Mononuclear cell (primary cell): ENCODE data around the gene UNKL. TPM values are rescaled to one million over a fixed set of nuclear protein-coding genes. Genes with fewer than 3 reads are reported as not detected.

Source experiments
- H3K27me3 ChIP-seq: 2 replicates; pipeline ENCODE4 v1.6.0; 2011; ENCODE audit warnings: low read length, control low read depth; ENCODE audit not compliant: insufficient read depth
- H3K4me1 ChIP-seq: 2 replicates; pipeline ENCODE4 v1.5.1; 2011; ENCODE audit warnings: mild to moderate bottlenecking, low read length, control low read depth; ENCODE audit not compliant: insufficient read depth
- H3K4me3 ChIP-seq: 2 replicates; pipeline ENCODE4 v1.5.1; 2011; ENCODE audit warnings: mild to moderate bottlenecking, low read length, moderate library complexity
- H3K9me3 ChIP-seq: 2 replicates; pipeline ENCODE4 v1.5.1; 2011; ENCODE audit warnings: low read depth, mild to moderate bottlenecking, control low read depth, low read length
- total RNA-seq: library from RNA; depleted of rRNA; stranded (reverse); fragments of >200 nt; gene quantifications from one replicate; pipeline ENCODE4 v1.2.3, GENCODE V29; 2012

The UNKL gene
- total RNA-seq, 1 donor, result 18.4 TPM

DNA sequence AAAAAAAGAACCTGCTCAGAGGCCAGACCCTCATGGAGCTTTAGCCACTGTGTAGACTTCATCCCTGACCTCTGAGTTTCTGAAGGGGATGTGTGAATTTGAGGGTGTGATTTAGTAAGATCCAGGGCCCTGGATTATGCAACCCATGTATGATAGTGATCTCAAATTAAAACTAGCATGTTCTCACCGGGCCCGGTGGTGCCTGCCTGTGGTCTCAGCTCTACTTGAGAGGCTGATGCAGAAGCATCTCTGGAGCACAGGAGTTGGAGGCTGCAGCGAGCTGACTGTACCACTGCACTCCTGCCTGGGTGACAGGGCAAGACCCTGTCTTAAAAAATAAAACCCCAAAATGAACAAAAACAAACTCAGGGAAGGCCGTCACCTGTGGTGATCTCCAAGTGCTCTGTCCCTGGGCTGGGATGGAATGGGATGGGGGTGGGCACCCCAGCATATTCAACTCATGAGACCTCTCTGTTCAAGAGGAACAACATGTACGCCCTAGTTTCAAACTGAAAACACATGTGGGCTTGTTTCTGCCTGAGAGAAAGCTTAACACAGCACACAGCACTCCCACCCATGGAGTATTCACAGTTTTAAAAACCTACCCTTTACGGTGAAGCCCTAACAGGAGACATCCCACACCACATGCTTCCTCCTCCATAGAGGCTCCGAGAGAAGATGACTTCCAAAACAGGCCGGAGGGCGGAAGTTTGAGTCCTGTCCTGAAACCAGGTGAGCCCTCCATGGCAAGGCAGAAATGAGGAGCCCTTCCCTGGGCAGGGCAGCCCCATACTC, 32.7 kb downstream of the UNKL start:
- no peaks in the 10 kb centered on the region for H3K9me3 ChIP-seq
- no peaks in the 10 kb centered on the region for H3K27me3 ChIP-seq
- H3K4me1 ChIP-seq, result peaks cover 20% of the 10 kb centered on the region
- no peak overlapping the region for H3K4me3 ChIP-seq

DNA sequence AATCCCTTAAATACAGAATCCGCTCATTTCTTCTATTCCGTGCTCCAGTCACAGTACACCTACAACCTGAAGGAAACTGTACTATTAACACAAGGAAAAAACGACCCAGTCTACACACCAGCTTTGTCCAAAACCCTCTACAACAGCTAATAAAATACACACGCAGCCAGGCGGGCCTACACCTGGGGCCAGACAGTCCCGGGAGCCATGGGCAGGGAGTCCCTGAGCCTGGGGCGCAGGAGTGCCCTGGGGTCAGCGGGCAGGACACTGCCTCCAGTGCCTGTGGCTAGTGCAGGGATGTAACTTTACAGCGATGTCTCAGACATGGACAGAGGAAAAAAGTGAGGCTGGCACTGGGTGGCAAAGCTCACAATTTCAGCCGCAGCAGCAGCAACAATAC, 34.3 kb downstream of the UNKL start:
- no peaks in the 10 kb centered on the region for H3K9me3 ChIP-seq
- peaks cover 20% of the 10 kb centered on the region for H3K4me1 ChIP-seq
- H3K4me3 ChIP-seq, result no peak overlapping the region
- no peaks in the 10 kb centered on the region for H3K27me3 ChIP-seq

DNA sequence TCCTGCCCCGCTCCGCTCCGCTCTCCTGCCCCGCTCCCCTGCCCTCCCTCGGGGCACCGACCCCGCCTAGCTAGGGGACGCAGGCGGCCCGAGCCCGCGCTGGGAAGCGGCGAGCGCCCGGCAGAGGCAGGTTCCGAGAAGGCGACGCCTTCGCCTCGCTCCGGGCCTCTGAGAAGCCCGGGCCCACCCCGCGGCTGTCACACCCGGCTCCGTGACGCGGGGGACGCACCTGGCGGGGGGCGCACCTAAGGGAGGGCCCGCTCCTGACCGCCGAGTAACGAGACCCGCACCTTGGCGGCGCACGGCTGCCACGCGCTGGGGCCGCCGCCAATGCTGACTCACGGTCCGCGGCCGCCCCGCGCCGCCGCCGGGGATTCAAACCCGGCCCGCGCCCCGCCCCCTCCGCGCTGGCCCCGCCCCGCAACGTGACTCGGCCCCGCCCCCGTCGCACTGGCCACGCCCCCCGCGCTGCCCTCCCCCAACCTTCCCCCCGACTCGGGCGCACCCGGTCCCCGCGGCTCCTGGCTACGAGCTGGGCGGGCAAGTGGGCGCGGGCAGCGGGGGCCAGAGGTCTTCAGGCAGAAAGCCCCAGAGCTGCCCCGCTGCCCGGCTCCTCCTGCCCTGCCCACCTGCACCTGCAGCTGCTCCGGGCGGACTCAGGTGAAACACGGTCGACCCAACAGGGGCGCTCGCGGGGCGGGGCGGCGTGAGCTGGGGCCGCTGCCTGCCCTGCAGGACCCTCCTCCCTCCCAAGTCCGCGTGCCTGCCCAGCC, 35.0 kb downstream of the UNKL start:
- peak overlapping the region; percentile 13 for H3K4me3 ChIP-seq
- H3K27me3 ChIP-seq, result no peaks in the 10 kb centered on the region
- peaks cover 20% of the 10 kb centered on the region for H3K4me1 ChIP-seq
- no peaks in the 10 kb centered on the region for H3K9me3 ChIP-seq

DNA sequence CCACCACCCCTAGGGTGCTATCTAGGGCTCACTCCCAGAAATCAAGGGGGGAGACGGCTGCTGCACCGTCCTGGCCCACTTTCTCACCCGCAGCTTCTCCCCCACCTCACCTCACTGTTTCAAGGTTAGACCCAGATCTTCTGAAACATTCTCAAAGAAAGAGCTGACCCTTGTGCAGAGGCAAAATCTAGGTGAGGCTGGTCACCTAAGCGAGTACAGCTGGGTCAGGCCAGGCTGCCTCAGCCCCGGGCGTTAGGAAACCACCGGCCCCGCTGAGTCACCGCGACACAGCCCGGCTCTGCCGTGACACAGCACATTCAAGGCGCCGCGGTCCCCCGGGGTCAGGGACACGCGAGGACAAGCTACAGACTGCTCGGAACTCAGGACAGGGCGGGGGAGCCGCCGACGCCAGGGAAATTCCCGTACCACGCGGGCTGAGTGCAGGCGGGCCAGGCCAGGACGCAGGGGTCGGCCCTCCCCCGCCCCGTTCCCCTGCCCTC, 35.6 kb downstream of the UNKL start:
- Histone ChIP-seq H3K27me3 (no peaks in the 10 kb centered on the region), H3K9me3 (no peaks in the 10 kb centered on the region), H3K4me3 (peak overlapping the region; percentile 13), H3K4me1 (peaks cover 20% of the 10 kb centered on the region)

DNA sequence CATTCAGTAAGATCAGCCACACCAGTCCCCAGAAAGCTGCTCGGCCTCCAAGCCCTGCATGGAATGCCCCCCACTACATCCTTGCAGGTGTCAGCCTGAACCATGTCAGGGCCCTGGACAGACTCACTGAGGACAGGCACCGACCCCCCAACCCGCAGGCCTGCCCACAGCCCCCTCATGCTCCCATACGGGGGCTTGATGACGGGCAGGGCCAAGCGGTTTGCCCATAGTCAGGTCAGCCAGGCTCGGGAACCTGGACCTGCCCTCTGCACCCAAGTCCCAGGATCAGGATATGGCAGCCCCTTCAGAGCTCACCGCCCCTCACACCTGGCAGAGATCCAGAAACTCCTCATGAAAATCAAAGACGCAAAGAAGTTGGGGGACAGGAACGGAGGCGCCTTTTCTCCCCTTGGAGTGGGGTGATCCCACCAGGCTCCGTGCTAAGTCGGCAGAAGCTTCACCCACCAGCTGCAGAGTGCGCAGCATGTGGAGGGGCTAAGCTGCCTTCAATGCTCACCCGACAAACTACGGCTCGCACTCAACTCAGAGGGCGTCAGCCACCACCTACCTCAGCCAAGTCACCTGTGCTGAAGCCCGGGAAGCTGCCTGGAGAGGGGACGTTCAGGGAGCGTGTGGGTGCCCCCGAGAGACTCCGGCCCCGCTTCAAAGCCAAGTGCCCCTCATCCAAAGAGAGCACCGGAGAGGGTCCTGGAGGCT, 36.3 kb downstream of the UNKL start:
- no peaks in the 10 kb centered on the region for H3K9me3 ChIP-seq
- H3K4me1 ChIP-seq, result peaks cover 20% of the 10 kb centered on the region
- H3K27me3 ChIP-seq, result no peaks in the 10 kb centered on the region
- no peak overlapping the region for H3K4me3 ChIP-seq

DNA sequence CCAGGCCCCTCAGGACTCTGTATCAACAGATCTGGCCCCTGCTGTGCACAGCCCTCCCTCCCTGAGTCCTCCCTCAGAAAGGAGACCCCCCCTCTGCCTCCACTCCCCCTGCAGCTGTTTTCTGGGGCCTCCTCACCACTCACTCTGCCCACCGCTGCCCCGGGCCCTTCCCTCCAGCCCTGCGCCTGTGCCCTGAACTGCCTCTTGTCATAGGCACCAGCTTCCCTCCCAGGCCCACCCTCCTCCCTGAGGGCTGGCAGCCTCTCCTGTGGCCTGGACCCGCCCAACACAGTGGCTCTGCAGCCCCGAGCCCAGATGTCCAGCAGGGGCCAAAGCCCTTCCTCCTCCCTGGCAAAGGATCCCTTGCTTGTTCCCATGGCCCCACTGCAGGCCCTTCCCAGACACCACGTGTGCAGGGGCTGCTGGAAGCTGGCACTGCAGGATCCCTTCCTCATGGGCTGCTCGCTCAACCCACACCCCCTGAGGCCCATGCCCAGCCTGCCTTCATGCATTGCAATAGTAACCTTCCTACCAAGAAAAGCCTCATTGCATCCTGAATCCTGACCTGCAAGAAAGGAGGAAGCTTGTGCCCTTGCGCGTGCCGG, 37.0 kb downstream of the UNKL start:
- Histone ChIP-seq H3K4me1 (peaks cover 20% of the 10 kb centered on the region), H3K4me3 (no peak overlapping the region), H3K9me3 (no peaks in the 10 kb centered on the region), H3K27me3 (no peaks in the 10 kb centered on the region)

DNA sequence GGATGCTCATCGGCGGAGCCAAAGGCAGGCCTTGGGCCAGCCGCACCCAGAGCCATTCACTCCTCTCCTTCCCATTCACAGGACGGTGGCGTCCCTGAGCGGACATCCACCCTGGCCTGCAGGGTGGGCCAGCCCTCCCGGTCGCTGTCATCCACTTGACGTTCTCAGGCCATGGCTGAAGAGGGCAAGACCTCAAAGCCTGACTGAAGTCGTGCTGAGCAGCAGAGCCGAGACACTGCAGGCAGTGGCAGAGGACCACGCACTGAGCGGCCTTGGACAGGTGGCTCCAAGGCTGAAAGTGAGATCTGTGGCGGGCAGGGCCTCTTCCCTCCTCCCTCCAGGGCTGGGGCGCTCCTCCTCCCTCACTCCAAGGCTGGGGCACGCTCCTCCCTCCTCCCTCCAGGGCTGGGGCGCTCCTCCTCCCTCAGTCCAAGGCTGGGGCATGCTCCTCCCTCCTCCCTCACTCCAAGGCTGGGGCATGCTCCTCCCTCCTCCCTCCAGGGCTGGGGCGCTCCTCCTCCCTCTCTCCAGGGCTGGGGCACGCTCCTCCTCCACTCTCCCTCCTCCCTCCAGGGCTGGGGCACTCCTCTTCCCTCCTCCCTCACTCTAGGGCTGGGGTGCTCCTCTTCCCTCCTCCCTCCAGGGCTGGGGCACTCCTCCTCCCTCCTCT, 38.6 kb downstream of the UNKL start:
- Histone ChIP-seq H3K4me3 (no peak overlapping the region), H3K27me3 (no peaks in the 10 kb centered on the region), H3K9me3 (no peaks in the 10 kb centered on the region), H3K4me1 (peaks cover 20% of the 10 kb centered on the region)

DNA sequence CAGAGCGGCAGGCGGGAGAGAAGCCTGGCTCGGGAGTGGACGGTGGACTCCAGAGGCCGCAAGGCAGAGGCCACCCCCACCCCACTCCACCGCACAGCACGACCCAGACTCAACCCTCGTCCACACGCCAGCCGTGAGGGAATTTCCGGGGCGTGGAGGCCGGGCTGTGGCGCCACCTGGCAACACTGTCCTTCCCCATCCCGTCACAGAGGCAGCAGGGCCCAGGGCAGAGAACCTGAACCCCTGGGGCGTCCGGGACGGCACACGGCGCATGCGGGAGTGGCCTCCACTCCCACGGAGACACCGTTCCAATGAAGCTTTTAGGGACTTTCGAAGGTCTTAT, 39.2 kb downstream of the UNKL start:
- Histone ChIP-seq H3K4me3 (no peak overlapping the region), H3K4me1 (peaks cover 19% of the 10 kb centered on the region)

DNA sequence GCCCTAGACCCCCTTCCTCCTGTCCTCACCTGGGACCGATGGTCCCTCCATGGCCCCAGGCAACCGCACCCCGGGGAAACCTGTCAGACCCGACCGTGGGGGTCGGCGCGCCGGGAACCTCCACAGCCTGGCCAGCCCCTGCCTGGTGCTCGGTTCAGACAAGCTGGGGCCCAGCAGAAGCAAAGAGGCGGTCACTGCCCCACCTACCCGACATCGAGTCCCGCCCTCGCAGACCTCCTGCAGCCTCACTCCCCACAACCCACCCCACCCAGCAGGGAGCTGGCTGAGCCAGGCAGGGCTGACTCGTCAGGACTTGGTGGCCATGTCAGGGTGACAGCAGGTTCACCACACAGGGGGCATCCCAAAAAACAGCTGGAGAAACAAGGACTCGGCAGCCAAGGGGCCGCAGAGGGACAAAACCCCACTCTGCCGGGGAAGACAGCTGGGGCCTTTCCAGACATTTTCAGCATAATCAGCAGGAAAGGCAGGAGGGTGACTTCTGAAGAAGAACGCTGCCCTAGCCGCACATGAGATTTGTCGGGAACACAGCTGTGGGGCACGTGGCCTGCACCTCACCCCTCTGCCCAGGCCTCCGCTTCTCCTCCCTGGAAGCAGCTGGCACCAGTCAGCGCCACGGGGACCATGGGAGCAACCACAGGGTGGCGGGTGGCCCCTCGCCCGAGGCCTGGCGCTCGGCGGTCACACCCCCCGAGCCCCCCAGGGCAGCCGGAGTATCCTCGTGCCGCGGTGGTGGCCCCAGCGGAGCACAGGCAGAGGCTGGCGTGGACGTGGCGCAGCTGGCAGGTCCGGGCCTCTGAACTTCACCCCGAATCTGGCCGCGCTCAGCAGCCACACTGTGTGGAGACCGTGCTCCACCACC, 39.8 kb downstream of the UNKL start:
- H3K4me3 ChIP-seq, result no peak overlapping the region
- no peaks in the 10 kb centered on the region for H3K9me3 ChIP-seq
- H3K4me1 ChIP-seq, result peaks cover 13% of the 10 kb centered on the region
- no peaks in the 10 kb centered on the region for H3K27me3 ChIP-seq

More for the DNA sequence above, 39.2 kb downstream of the UNKL start:
- Histone ChIP-seq H3K27me3 (no peaks in the 10 kb centered on the region), H3K9me3 (no peaks in the 10 kb centered on the region)

DNA sequence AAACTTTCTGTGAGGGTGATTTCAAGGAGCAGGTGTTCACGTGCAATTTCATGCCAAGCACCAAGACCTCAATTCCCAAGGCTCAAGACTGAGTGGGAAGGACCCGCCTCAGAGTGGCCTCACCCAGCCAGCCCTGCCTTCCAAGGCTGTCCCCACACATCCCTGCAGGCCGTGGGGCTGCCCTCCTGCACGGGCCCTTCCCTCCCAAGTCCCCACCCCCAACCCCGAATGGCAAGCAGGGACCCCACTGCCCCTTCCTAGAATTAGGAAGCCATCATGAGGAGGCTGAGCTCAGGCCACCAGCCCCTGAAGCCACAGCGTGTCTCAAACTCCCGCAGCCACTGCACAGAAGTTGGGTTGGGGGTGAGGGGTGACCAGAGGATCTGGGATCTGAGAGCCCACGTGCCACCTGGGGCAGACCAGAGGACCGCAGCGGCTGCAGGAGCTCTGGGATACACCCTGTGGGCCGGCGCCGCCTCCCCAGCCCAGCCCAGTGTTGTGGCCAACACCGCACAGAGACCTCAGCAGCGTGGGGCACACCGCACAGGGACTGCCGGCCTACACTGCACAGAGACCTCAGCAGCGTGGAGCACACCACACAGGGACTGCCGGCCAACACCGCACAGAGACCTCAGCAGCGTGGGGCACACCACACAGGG, 42.1 kb downstream of the UNKL start:
- no peaks in the 10 kb centered on the region for H3K27me3 ChIP-seq
- H3K9me3 ChIP-seq, result no peaks in the 10 kb centered on the region
- H3K4me3 ChIP-seq, result no peak overlapping the region
- no peaks in the 10 kb centered on the region for H3K4me1 ChIP-seq

DNA sequence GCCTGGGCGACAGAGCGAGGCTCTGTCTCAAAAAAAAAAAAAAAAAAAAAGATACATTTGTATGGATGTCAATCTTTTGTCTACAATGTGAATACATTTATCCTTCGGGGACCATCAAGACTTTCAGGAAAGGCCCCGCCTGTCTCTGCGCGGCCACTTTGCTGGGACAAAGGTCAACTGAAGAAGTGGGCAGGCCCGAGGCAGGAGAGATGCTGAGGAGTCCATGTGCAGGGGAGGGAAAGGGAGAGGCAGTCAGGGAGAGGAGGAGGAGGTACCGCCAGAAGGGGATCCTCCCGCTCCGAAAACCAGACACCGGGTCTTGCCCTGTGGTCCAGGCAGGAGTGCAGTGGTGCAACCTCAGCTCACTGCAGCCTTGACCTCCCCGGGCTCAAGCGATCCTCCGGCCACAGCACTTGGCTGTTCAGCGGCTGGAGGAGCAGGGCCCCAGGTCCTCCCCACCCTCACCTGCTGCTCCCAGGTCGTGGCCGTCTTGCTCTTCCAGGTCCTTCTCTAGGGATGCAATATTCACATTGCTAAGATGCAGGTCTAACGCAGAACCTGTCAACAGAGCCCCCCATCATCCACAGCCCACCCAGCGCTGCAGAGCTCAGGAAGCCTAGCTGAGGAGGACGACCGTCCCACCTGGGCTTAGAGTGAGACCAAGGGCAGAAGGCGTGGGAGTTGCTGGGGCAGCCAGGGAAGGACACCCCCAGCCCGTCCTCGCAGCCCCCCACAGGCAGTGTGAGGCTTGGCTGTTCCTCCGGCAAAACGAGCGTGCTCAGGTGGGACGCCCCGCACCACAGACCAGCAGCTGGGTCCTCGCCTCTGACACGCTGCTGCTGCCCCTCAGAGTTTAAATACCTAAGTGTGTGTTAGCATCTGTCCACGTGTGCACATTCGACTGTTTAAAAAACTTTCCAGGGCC, 43.2 kb downstream of the UNKL start:
- Histone ChIP-seq H3K4me1 (no peaks in the 10 kb centered on the region), H3K27me3 (no peaks in the 10 kb centered on the region), H3K4me3 (no peak overlapping the region), H3K9me3 (no peaks in the 10 kb centered on the region)

DNA sequence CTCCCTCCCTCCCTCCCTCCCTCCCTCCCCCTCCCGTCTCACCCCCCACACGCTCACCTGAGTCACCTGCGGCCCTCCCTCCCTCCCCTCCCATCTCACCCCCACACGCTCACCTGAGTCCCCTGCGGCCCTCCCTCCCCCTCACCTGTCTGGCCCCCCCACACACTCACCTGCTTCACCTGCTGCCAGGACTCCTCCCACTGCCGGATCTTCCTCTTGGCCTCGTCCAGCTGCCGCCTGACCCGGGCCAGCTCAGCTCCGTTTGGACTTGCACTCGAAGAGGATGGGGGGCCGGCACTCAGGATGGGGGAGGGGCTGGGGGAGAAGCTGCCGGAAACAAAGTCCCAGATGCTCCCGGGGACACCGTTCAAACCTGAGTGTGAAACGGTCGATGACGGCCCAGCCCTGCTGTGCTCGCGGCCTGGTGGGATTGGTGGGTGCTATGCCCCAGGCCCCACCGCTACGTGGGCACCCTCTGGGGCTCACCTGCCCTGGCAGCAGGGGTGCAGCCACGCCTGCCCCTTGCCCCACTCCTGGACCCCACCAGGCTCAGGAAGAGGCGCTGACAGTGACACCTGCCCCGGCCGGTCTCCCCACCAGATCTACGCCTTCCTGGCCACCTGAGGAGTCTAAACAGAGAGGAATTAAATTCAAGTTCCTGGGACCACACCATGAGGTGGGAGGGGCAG, 46.9 kb downstream of the UNKL start:
- Histone ChIP-seq H3K27me3 (no peaks in the 10 kb centered on the region), H3K9me3 (no peaks in the 10 kb centered on the region), H3K4me1 (no peaks in the 10 kb centered on the region), H3K4me3 (no peak overlapping the region)
